ENCODE results near the gene SLC30A5.

DNA sequence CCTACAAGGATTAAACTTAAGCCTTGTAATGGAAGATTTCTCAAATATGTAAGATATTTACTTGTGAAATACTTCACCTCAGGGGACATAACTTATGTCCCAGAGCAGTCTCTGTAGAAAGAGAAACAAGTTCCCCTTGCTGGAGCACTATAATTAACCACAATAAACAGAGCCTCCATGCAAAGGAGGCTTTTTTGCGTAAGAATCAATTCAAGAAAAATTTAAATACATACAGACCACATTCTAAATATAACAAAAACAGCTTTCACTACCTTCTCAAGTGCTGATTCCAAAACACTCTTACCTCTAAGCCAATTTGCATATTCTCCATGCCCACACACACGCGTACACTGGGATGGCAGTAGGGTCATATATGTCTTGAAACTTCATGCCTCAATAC, 42.5 kb downstream of the SLC30A5 start:
- TF ChIP-seq, protein P1, sequence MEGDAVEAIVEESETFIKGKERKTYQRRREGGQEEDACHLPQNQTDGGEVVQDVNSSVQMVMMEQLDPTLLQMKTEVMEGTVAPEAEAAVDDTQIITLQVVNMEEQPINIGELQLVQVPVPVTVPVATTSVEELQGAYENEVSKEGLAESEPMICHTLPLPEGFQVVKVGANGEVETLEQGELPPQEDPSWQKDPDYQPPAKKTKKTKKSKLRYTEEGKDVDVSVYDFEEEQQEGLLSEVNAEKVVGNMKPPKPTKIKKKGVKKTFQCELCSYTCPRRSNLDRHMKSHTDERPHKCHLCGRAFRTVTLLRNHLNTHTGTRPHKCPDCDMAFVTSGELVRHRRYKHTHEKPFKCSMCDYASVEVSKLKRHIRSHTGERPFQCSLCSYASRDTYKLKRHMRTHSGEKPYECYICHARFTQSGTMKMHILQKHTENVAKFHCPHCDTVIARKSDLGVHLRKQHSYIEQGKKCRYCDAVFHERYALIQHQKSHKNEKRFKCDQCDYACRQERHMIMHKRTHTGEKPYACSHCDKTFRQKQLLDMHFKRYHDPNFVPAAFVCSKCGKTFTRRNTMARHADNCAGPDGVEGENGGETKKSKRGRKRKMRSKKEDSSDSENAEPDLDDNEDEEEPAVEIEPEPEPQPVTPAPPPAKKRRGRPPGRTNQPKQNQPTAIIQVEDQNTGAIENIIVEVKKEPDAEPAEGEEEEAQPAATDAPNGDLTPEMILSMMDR (conservative IDR thresholded peaks at IDR 0.05; ENCODE audit: low read length), result no peak
- no peak for TF ChIP-seq EZH2phosphoT487 (IDR thresholded peaks at IDR 0.05; ENCODE audit: borderline replicate concordance, low read depth, low read length)

Data from OCI-LY7 (cell line).